ENCODE data around the gene ANKRD28.
"Not testable (repeated sequence)": the region's sequence is repeated elsewhere in the genome, so short reads cannot be mapped to it uniquely, and the experiment has no call there.

Gene ANKRD28

DNA sequence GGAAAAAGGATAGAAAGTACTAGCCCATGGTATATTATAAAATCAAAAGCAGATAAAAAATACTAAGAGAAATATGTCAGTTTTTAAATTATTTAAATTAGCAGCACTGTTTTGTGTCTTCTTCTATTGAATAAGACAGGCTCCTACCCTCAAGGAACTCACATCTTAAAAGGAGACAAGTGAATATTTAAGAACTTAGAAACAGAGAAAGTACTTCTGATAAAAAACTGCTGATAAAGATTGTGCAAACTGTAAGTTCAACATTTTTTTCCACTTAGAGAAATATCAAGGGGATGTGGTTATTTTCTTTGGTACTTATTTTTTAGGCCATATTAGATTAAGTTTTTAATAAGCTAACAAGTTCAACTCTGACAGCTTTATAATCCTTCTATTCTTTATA is 3.0 kb upstream of the ANKRD28 start:
- DNase-seq, result no peak

DNA sequence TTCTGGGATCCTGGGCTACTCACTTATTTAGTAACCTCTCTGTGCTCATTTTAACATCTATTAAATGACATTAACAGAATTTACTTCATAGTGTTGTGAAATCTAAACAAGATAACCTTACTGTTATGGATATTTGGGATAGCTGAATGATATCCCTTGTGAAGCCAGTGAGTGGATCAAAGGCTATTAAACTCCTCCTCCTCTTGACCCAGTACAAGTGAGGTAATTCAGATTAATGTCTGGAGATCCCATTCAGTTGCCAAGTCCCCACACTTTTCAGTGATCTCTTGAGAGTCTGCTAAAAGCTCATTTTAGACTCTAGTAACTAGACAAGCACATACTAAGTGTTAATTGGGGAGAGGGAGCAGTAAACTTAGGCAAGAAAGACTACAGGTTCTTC is 2.5 kb upstream of the ANKRD28 start:
- no peak for DNase-seq

DNA sequence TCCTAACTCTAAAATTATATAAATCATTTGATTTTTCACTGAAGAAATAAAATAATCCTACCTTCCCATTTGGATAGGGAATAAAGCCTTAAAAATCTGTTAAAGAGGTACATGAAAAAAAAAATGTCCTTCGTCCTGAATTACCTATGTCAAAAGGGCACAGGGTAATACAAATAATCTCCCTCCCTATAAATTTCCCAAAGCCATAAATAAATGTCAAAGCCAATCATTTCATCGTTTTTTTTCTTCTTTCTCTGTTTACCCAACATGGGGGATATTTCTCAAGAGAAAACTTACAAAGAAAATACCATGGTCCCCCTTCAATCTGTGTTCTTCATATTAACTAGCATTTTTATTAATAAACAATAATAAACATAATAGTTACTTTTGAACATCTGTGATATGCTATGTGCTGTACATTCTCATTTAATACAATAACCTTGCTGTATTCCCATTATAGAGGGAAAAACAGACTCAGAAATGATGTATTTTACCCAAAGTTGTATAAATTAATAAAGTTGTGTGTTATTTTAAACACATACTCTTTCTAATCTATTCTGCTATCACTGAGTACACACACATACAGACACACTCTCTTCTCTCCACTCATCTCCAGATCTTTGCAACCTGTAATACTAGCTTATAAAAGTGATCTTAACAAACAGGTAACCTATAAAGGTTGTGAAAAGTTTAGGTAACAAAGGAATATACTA is 910 bp upstream of the ANKRD28 start:
- no peak for DNase-seq

DNA sequence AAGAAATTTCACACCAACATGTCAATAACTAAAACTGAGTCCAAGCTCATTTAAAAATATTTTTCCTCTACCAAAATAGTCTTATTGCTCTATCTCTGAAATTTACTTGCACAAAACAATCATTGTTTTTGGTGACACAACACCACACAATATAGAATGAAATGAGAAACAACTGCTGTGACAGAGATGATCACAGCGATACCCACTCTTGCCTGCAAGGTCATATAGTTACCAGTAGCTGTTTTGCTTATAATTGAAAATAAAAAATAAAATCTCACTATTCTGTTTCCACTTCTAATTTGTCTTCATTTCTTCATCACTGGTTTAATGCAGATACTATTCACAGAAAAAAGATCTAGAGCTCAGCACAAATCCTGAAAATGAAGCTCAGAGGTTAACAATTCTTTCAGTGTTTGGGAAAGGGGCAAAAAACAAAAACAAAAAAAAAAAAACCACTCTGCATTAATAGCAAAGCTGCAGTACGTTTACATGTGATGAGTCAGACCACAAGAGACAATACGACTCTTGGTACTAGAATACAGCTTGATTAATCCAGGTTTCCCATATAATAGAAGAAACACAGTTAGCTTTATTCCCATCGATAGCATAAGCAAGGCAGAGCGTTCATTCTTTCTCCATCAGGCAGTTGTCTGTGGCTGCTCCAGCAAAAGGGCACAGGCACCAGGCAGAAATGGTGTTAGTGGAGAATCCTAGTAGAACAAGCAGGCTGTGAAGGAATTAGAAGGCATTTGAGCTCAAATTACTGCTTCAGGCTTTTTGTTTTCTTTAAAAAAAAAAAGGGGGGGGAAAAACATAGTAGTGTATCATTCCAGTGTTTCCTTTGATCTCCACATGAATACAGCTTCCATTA is 773 bp downstream of the ANKRD28 start:
- DNase-seq, result peak; percentile 50

DNA sequence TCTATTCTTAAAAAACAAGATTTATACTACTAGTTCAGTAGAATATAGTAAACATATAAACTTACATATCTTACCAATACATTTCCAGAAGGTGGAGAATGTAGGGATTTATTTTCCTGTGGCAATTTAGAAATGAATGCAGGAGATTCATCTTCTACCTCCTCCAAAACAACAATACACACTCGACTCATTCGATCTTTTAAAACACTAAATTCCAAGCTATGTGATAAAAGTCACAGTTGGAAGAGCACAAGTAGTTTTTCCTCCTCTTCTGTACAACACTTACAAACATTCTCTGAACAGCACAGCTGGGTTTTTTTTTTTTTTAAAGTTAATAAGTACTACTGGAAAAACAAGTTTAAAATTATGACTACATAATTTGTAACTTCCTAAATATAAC is 1.4 kb downstream of the ANKRD28 start:
- no peak for DNase-seq

DNA sequence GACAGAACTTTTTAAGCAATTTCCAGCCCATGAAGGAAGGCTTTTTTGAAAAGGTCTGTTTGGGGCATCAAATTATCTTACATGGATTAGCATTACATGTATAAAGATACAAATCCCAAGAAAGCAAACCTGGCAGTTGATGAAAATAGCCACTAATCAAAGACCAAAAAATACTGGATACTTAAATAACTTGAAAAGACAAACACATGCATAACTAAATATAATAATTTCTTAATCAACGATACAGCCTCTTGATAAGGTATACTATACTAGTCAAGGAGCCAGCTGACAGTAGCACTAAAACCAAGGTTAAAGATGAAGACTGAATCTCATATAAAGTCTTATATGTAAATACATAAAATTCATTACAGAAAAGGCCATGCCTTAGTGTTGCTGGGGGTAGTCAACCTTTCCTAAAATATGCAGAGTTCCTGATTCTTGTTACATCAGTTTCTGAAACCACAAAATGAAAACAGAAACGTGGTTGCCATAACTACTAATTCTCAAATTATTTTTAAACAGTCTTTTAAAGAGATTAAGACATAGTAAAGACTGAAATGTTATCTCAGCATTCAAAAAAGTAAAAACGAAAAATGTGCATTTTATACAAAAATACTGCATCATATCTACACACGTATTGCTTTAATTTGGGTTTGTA is 2.0 kb downstream of the ANKRD28 start:
- DNase-seq, result no peak

DNA sequence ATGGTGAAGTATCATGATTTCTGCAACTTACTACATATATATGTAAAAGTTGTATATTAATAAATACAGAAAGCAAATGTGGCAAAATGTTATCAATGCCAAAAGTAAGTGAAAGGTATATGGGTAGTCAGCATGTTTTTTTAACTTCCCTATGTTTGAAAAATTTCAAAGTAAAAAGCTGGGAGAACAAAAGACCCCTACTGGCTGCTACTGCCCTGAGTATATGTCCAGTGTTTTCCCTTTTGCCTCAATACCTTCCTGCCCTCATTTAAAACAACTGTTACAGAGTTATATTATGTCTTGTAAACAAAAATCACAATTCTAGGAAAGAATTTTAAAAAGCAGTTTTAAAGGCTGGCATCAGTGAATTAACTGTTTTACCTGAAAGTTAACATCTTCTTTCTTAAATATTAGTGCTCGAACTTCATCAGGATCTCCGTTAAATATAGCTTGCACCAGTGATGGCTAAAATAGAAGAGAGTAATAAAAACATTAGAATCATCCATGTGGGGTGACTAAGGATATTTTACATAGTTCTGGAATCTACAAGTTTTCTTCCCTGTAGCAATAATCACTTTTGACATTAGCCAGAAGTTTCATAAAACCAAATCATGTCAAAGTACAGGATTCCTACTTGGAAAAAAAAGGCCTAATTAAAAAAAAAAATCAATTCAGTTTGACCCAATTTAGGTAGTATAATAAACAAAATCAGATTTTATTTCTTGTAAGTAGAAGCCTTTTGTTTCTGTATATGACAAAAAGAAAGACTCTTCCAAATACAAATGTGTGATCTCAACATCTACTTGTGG is 2.7 kb downstream of the ANKRD28 start:
- DNase-seq, result no peak

DNA sequence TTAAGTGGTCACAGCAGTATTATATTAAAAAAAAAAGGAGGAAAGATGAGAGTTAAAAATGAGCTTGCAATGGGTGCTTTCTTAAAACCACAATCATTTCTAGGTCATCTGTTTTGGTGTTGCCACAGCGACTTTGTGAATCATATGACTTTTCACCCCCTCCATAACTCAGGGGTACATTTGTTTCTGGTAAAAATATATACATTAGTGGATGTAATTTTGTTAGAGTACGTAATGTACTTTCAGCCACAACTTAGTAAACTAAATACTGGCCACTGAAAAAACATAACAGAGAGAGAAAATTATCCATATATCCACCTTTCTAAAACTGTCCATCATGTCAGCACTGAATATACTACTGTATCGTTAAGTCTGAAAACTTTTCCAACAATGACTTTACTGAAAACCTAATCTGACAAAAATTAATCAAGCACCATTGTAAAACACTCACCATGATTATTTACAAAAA is 3.4 kb downstream of the ANKRD28 start:
- no peak for DNase-seq

DNA sequence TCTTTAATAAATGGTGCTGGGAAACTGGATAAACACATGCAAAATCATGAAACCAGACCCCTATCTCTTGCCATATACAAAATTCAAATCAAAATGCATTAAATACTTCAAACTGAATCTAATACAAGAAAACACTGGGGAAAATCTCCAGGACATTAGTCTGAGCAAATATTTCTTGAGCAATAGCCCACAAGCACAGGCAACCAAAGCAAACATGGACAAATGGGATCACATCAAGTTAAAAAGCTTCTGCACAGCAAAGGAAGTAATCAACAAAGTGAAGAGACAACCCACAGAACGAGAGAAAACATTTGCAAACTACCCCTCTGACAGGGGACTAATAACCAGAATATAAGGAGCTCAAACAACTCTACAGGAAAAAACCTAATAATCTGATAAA is 6.3 kb downstream of the ANKRD28 start:
- DNase-seq, result no peak

DNA sequence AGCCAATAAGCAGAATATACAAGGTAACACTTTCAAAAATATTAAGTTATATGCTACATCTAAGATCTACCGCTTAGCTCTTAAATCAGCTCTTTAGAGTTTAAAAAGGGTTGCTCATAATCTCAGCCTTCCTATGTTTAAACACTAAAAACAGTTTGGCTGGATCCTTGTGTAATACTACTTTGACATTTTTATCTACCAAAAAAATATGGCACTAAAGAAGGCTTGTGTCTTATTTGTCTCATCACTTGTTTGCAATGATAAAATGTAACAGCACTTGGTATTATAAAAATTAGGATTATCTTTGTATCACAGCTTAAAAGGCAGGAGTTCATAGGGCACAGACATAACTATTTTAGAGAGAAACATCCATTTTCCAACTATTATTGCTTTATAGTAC is 9.8 kb downstream of the ANKRD28 start:
- no peak for DNase-seq

DNA sequence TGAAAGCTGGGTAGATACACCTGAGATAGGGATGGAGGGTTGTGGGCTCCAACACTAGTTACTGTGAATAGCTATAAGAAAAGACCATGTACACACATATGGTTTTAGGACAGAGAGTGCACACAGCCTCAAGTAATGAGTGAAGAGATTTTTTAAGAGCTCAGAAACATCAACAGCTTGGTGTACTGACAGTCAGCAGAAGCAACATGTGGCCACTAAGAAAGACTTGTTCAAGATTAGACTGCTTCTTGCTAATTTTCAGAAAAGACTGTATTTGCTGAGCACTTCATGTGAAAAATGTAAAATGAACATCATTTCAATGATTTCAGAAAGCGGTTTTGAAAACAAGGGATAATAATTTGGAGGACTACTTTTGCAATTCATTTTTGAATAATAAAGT is 10.3 kb downstream of the ANKRD28 start:
- no peak for DNase-seq

DNA sequence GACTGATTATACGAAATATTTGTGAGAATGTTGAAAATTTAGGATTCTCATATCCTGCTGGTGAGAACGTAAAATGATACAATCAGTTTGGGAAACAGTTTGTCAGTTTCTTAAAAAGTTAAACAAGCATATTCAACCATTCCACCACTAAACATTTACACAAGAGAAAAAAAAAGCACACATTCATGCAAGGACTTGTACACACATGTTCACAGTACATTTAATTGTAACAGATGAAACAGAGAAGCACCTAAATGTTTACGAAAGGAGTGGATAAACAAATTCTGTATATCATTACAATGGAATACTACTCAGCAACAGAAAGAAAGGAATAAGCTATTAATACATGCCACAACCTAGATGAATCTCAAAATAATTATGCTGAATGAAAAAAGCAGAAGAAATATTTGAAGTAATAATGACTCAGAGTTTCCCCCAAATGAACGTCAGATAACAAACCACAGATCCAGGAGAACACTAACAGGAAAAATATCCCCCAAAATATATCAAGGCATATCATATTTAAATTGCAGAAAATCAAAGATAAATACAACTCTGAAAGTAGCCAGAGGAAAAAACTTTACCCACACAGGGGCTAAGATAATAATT is 14.3 kb downstream of the ANKRD28 start:
- DNase-seq, result no peak

DNA sequence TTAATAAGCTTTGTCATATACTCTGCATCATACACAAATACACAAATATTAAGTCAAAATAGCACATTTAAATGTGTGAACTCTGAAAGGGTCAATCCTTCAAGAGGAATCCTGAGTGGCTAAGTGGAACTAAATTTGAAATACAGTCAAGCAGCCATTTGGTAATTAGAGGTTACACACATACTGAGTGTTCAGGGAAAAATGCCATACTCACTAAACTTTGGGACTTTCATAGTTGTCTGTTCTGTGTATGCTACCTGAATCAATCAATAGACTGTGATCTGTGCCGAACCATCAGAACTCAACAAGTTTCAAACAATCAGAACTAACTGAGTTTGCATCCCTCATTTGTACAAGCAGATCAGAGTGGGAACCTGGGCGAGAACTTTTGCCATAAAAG is 15.3 kb downstream of the ANKRD28 start:
- no peak for DNase-seq

DNA sequence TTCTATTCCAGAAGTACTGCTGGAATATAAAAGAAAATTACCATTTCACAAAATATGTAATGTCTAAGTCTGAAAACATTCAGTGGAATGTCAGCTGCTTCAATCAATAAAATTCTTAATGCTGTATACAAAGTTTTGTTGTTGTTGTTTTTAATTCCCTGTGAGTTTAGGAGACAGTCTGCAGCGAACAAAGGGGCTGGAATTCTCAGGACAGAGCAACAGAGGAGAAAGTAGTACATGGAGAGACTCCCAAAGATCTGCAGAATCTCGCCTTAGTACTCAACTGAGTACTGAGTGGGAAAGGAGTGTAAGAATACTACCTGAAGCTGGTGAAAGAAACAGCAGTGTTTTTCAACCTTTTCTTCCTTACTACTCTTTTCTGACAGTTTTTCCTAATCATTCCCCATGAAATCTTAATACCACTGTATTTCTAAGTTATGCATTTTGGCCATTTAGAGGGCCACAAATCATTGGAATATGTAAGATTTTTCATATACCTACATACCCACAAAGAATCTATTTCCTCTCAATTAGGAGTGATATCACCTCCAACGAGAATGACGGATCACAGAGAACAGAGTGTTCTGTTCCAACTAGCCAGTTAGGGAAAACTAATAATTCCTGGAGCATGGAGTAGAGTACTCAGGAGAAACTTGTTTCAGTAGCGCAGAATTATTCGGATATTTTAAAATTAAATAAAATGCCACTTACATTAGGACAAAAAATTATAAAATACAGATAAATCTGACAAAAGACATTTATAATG is 16.0 kb downstream of the ANKRD28 start:
- DNase-seq, result no peak

DNA sequence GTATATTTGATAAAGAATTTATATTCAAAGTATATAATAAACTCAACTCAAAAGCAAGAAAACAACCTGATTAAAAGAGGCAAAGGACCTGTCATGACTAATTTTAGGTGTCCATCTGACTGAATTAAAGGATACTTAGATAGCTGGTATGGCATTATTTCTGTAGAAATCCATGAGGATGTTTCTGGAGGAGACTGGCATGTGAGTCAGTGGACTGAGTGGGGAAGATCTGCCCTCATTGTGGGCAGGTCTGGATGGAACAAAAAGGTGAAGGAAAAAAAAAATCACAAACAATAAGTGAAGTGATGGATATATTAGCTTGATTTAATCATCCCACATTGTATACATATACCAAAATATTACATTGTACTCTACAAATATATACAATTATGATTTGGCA is 16.6 kb downstream of the ANKRD28 start:
- no peak for DNase-seq

DNA sequence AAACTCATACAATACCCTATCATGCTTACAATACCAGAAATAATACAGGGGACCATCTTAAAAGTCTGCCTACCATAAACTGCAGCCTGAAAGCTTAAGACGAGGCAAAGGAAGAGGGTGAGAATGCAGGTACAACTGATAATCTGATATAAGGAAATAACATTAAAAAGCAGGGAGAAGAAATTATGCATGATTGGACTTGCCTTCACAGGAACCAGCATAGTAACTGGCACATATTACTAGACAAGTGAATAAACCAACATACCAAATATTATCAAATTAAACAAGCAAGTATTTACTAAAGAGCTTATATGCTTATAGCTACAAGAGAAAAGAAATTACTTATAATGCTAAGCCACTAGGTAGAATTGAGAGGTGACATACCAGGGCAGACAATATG is 18.7 kb downstream of the ANKRD28 start:
- DNase-seq, result no peak

DNA sequence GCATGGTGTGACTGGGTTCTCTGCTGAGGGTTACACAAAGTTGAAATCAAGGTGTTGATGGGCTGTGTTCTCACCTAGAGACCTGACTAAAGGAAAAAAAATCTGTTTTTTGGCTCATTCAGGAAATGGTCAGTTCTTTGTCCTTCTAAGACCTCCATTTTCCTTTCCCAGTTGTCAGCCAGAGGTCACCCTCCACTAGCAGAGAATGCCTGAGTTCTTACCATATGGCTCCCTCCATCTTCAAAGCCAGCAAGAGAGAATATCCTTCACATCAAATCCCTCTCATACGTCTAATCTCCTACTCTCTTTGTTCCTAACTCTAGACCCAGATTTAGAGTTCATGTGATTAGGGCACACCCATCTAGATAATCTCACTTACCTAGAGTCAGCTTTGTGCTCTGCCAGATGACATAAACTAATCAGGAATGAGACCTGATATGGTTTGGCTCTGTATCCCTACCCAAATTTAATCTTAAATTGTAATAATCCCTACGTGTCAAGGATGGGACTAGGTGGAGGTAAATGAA is 19.4 kb downstream of the ANKRD28 start:
- DNase-seq, result no peak

DNA sequence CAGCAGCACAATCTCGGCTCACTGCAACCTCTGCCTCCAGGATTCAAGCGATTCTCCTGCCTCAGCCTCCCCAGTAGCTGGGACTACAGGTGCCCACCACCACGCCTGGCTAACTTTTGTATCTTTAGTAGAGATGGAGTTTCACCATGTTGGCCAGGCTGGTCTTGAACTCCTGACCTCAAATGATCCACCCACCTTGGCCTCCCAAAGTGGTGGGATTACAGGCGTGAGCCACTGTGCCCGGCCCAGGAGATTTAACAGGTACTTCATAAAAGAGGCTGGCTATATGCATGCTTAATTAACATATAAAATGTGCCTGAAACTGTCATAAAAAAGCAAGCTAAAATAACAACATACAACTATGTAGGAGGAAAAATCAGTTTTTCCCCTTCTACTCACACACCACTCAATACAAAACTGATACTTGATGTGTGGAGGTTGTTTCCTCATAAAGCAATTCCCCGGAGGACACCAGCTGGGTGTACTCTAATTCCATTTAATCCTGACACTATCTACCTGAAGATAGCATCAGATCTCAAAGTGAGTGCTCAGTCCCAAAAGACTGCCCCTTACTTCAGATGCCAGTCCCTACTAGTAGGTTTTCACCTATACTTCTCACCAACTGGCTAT is 22.7 kb downstream of the ANKRD28 start:
- not testable (repeated sequence) for DNase-seq

DNA sequence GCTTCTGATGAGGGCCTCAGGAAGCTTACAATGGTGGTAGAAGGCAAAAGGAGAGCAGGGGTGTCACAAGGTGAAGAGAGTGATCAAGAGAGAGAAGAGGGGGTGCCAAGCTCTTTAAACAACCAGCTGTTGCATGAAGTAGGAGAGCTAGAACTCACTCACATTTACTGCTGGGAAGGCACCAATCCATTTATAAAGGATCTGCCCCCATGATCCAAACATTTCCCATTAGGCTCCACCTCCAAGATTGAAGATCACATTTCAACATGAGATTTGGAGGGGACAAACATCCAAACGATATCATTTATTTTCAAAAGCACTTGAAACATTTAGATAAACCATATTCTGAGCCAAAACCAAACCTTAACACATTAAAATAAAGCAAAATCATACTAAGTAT is 26.3 kb downstream of the ANKRD28 start:
- no peak for DNase-seq

DNA sequence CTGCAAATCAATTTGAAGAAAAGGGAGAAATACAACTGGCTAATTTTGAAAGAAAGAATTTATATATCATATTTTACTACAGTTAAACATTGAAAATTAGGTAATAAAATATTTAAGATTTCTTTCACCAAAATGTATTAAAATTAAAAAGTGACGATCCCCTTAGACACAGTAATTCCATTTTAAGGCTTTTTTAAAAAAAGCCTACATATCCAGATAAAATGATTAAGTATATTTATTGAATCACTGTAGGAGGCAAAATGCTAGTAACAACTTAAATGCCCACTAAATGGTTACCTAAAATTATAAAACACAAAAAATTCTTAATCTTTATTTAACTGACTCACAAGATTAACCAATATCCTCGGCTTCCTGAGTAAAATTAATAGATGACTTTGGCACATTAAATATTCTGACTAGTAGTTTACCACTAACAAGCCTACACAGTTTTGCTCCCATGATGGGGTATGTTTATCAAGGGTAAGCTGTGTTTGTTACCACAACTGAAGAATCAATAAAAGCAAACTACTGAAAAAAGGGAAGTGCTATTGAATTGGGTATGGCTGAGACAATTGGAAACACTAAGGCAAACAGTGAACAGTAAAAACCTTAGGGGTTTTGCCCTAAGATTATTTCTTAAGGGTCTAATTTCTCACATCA is 28.4 kb downstream of the ANKRD28 start:
- DNase-seq, result no peak
